ENCODE measurements around the gene DNAH2. TPM values are rescaled to one million over a fixed set of nuclear protein-coding genes. Genes with fewer than 3 reads are reported as not detected.

The DNAH2 gene
- total RNA-seq, 1 experiment from 2014 or later = 0.15 TPM

GRCh38 chr17:7853691-7854038 is 136.1 kb downstream of the DNAH2 start:
- Histone ChIP-seq H3K9me3 (ENCODE audit: control insufficient read depth, low read depth, low read length) (no peaks in the 10 kb centered on the region), H3K79me1 (ENCODE audit: insufficient read depth, low read depth, low read length, poor library complexity, severe bottlenecking) (no peaks in the 10 kb centered on the region), H2BK5ac (ENCODE audit: insufficient read length, low read length) (no peak overlapping the region), H2BK20ac (ENCODE audit: low read depth, low read length, poor library complexity, severe bottlenecking) (no peak overlapping the region), H3K23me2 (ENCODE audit: insufficient read length, low read depth, low read length, poor library complexity, severe bottlenecking) (peaks cover 35% of the 10 kb centered on the region), H4K5ac (ENCODE audit: insufficient read length, low read depth, low read length) (no peak overlapping the region), H2BK12ac (ENCODE audit: insufficient read length, low read depth, low read length) (no peak overlapping the region), H3K56ac (ENCODE audit: insufficient read length, low read depth, low read length) (no peak overlapping the region), H4K20me1 (ENCODE audit: control insufficient read depth, insufficient read depth, insufficient read length) (no peaks in the 10 kb centered on the region), H4K91ac (ENCODE audit: insufficient read length, low read depth, low read length) (no peak overlapping the region), H3K27me3 (ENCODE audit: insufficient read depth, low read length) (peaks cover 30% of the 10 kb centered on the region; the same call in 1 of the 2 replicates), H3K4me2 (ENCODE audit: insufficient read depth, insufficient read length, low read length) (peak overlapping the region; percentile 35), H2AK5ac (ENCODE audit: insufficient read length, low read length) (no peak overlapping the region), H3K23ac (ENCODE audit: insufficient read length, low read depth, low read length) (no peak overlapping the region), H4K8ac (replicated peaks; ENCODE audit: insufficient read length, low read depth, low read length) (no peak overlapping the region), H2BK15ac (ENCODE audit: low read depth, low read length) (no peak overlapping the region), H3K14ac (ENCODE audit: insufficient read depth, low read length) (no peak overlapping the region), H3K18ac (ENCODE audit: insufficient read length, low read depth, low read length) (no peak overlapping the region), H3K9ac (ENCODE audit: extremely low read depth, insufficient read length, low read length) (no peak overlapping the region), H3K79me2 (ENCODE audit: insufficient read depth, low read length) (no peaks in the 10 kb centered on the region), H3T11ph (ENCODE audit: low read length) (no peak overlapping the region), H2AFZ (ENCODE audit: low read length) (no peak overlapping the region), H2BK120ac (ENCODE audit: low read depth, low read length, poor library complexity, severe bottlenecking) (no peak overlapping the region), H3K4me1 (ENCODE audit: insufficient read depth, low read length) (no peaks in the 10 kb centered on the region; the same call in 1 of the 2 replicates), H3K27ac (ENCODE audit: insufficient read length, low read depth, low read length) (no peak overlapping the region), H3K4ac (ENCODE audit: low read depth, low read length) (no peak overlapping the region)
- peak; percentile 64 for DNase-seq
- no CpG with 5 or more reads among the region's 21 CpGs for WGBS (ENCODE audit: extremely low coverage, insufficient read length, low lambda C conversion rate)
- peak overlapping the region in 1 of 2 experiments; percentile 30; a peak in 4 of 5 replicates for H3K4me3 Mint-ChIP-seq
- 0 out of 5 replicates have a peak, but pooled peaks cover 0 to 3% of the 10 kb centered on the region in 2 experiments for H3K9me3 Mint-ChIP-seq
- H3K27ac Mint-ChIP-seq = no peak overlapping the region
- peaks cover 18% of the 10 kb centered on the region for H3K27me3 Mint-ChIP-seq (ENCODE audit: low read depth)
- no peak for TF ChIP-seq CTCF (conservative IDR thresholded peaks at IDR 0.05)
- H3K4me1 Mint-ChIP-seq = peaks cover 19 to 33% of the 10 kb centered on the region in 2 experiments
- peaks cover 0 to 35% (median 20%) of the 10 kb centered on the region in 3 experiments; a peak in 4 of 7 replicates for H3K36me3 Mint-ChIP-seq (ENCODE audit: insufficient read depth in 1 of 3, low read depth in 3 of 3)
